ENCODE measurements around the gene TP53AIP1. TPM values are rescaled to one million over a fixed set of nuclear protein-coding genes. Genes with fewer than 3 reads are reported as not detected.
"Not testable (repeated sequence)": the region's sequence is repeated elsewhere in the genome, so short reads cannot be mapped to it uniquely, and the experiment has no call there.

The TP53AIP1 gene
- total RNA-seq, 1 experiment from 2014 or later = 0.61 TPM

GRCh38 chr11:128924510-128925249, 18.0 kb downstream of the TP53AIP1 start:
- Mint-ChIP-seq H3K4me3 (ENCODE audit: low read depth, unreplicated experiment) (no peak overlapping the region), H3K4me1 (ENCODE audit: low read depth, unreplicated experiment) (peaks cover 17% of the 10 kb centered on the region), H3K27me3 (ENCODE audit: unreplicated experiment) (peaks cover 68% of the 10 kb centered on the region), H3K27ac (ENCODE audit: unreplicated experiment) (no peak overlapping the region), H3K36me3 (ENCODE audit: insufficient read depth, unreplicated experiment) (no peaks in the 10 kb centered on the region), H3K9me3 (ENCODE audit: low read depth, unreplicated experiment) (no peaks in the 10 kb centered on the region)
- intact Hi-C loops (cut with micrococcal nuclease; ENCODE audit: unreplicated experiment) = no loop called here
- TF ChIP-seq, protein P1, sequence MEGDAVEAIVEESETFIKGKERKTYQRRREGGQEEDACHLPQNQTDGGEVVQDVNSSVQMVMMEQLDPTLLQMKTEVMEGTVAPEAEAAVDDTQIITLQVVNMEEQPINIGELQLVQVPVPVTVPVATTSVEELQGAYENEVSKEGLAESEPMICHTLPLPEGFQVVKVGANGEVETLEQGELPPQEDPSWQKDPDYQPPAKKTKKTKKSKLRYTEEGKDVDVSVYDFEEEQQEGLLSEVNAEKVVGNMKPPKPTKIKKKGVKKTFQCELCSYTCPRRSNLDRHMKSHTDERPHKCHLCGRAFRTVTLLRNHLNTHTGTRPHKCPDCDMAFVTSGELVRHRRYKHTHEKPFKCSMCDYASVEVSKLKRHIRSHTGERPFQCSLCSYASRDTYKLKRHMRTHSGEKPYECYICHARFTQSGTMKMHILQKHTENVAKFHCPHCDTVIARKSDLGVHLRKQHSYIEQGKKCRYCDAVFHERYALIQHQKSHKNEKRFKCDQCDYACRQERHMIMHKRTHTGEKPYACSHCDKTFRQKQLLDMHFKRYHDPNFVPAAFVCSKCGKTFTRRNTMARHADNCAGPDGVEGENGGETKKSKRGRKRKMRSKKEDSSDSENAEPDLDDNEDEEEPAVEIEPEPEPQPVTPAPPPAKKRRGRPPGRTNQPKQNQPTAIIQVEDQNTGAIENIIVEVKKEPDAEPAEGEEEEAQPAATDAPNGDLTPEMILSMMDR (IDR thresholded peaks at IDR 0.05; ENCODE audit: unreplicated experiment) = no peak
- no peak for DNase-seq
- no TSS peak for BruUV-seq (replicated peaks)
- CTCF ChIA-PET = interaction anchor here (0.5 kb wide), 1 partner anchor 498 kb away, joined by 5 read pairs; no protein-coding TSS in a partner anchor

- CTCF ChIA-PET = no interaction called here
- TF ChIP-seq, protein P1 (IDR thresholded peaks at IDR 0.05; ENCODE audit: unreplicated experiment) = no peak
- no peaks in the 10 kb centered on the region for H3K36me3 Mint-ChIP-seq (ENCODE audit: insufficient read depth, unreplicated experiment)
- no peak overlapping the region for H3K27ac Mint-ChIP-seq (ENCODE audit: unreplicated experiment)
- H3K4me1 Mint-ChIP-seq (ENCODE audit: low read depth, unreplicated experiment) = peaks cover 11% of the 10 kb centered on the region
- intact Hi-C loops (cut with micrococcal nuclease; ENCODE audit: unreplicated experiment) = no loop called here
- DNase-seq = no peak
- no TSS peak for BruUV-seq (replicated peaks)
- H3K4me3 Mint-ChIP-seq (ENCODE audit: low read depth, unreplicated experiment) = no peak overlapping the region
- H3K27me3 Mint-ChIP-seq (ENCODE audit: unreplicated experiment) = peaks cover 68% of the 10 kb centered on the region
- no peaks in the 10 kb centered on the region for H3K9me3 Mint-ChIP-seq (ENCODE audit: low read depth, unreplicated experiment)
Observed at GRCh38 chr11:128924104-128924503, 18.6 kb downstream of the TP53AIP1 start.

DNA sequence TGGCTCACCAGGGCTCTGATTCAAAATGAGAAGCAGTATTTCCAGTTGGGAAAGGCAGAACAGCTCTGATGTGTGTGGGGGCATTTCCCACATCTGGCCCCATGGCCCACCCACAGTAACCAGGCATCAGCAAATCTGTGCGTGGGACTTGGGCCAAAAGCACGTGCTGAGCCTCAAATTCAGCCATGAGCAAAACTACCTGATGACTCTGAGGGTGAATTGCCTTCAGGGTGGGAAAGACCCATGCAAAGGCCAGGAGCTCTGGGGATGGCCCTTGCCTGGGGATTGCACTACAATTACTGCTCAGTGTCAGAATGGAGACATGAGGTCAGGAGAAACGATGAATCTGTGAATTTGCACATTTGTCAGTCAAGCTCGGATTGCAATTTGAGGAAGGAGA, 20.9 kb downstream of the TP53AIP1 start:
- no peak for DNase-seq
- Mint-ChIP-seq H3K27me3 (ENCODE audit: unreplicated experiment) (peaks cover 64% of the 10 kb centered on the region), H3K9me3 (ENCODE audit: low read depth, unreplicated experiment) (no peaks in the 10 kb centered on the region), H3K36me3 (ENCODE audit: insufficient read depth, unreplicated experiment) (no peaks in the 10 kb centered on the region), H3K4me1 (ENCODE audit: low read depth, unreplicated experiment) (no peaks in the 10 kb centered on the region), H3K4me3 (ENCODE audit: low read depth, unreplicated experiment) (no peak overlapping the region), H3K27ac (ENCODE audit: unreplicated experiment) (no peak overlapping the region)
- TF ChIP-seq, protein P1 (IDR thresholded peaks at IDR 0.05; ENCODE audit: unreplicated experiment) = no peak
- BruUV-seq (replicated peaks) = no TSS peak
- CTCF ChIA-PET = no interaction called here
- intact Hi-C loops (cut with micrococcal nuclease; ENCODE audit: unreplicated experiment) = no loop called here

GRCh38 chr11:128920666-128921065, 22.0 kb downstream of the TP53AIP1 start:
- Mint-ChIP-seq H3K9me3 (ENCODE audit: low read depth, unreplicated experiment) (peaks cover 4% of the 10 kb centered on the region), H3K27ac (ENCODE audit: unreplicated experiment) (no peak overlapping the region), H3K4me1 (ENCODE audit: low read depth, unreplicated experiment) (no peaks in the 10 kb centered on the region), H3K27me3 (ENCODE audit: unreplicated experiment) (peaks cover 73% of the 10 kb centered on the region), H3K36me3 (ENCODE audit: insufficient read depth, unreplicated experiment) (no peaks in the 10 kb centered on the region), H3K4me3 (ENCODE audit: low read depth, unreplicated experiment) (no peak overlapping the region)
- no TSS peak for BruUV-seq (replicated peaks)
- intact Hi-C loops (cut with micrococcal nuclease; ENCODE audit: unreplicated experiment) = no loop called here
- TF ChIP-seq, protein P1 (IDR thresholded peaks at IDR 0.05; ENCODE audit: unreplicated experiment) = no peak
- CTCF ChIA-PET = interaction anchor here (1.4 kb wide), 1 partner anchor 15 kb away, joined by 6 read pairs; no protein-coding TSS in a partner anchor
- DNase-seq = no peak

GRCh38 chr11:128919635-128920034, 23.0 kb downstream of the TP53AIP1 start:
- DNase-seq; H3K27ac Mint-ChIP-seq (ENCODE audit: unreplicated experiment); H3K36me3 Mint-ChIP-seq (ENCODE audit: insufficient read depth, unreplicated experiment); H3K4me3 Mint-ChIP-seq (ENCODE audit: low read depth, unreplicated experiment); H3K4me1 Mint-ChIP-seq (ENCODE audit: low read depth, unreplicated experiment); H3K9me3 Mint-ChIP-seq (ENCODE audit: low read depth, unreplicated experiment); BruUV-seq (replicated peaks); intact Hi-C loops (cut with micrococcal nuclease; ENCODE audit: unreplicated experiment): not testable (repeated sequence)
- CTCF ChIA-PET = interaction anchor here (1.4 kb wide), 1 partner anchor 14 kb away, joined by 6 read pairs; no protein-coding TSS in a partner anchor
- H3K27me3 Mint-ChIP-seq (ENCODE audit: unreplicated experiment) = peaks cover 78% of the 10 kb centered on the region

Measured in Calu3 (cell line).